RPMI7951 (cell line): Measurements from ENCODE around the gene S100PBP. TPM values are rescaled to one million over a fixed set of nuclear protein-coding genes. Genes with fewer than 3 reads are reported as not detected.
"Not testable (repeated sequence)": the region's sequence is repeated elsewhere in the genome, so short reads cannot be mapped to it uniquely, and the experiment has no call there.

ENCODE experiments used
- DNase-seq: peaks from one replicate; pipeline ENCODE4 v3.0.0-alpha.2; 2012; ENCODE audit warnings: low read depth
- total RNA-seq: library from RNA; depleted of rRNA; stranded (reverse); fragments of >200 nt; shearing (Covaris generic); gene quantifications from 2 replicates; pipeline ENCODE4 v1.2.3, GENCODE V29; 2014; rRNA removed

S100PBP gene
- total RNA-seq, 1 experiment from 2014 or later, result 24.4 TPM

GRCh38 chr1:32900371-32900955, 83.0 kb downstream of the S100PBP start:
- DNase-seq, result no peak

DNA sequence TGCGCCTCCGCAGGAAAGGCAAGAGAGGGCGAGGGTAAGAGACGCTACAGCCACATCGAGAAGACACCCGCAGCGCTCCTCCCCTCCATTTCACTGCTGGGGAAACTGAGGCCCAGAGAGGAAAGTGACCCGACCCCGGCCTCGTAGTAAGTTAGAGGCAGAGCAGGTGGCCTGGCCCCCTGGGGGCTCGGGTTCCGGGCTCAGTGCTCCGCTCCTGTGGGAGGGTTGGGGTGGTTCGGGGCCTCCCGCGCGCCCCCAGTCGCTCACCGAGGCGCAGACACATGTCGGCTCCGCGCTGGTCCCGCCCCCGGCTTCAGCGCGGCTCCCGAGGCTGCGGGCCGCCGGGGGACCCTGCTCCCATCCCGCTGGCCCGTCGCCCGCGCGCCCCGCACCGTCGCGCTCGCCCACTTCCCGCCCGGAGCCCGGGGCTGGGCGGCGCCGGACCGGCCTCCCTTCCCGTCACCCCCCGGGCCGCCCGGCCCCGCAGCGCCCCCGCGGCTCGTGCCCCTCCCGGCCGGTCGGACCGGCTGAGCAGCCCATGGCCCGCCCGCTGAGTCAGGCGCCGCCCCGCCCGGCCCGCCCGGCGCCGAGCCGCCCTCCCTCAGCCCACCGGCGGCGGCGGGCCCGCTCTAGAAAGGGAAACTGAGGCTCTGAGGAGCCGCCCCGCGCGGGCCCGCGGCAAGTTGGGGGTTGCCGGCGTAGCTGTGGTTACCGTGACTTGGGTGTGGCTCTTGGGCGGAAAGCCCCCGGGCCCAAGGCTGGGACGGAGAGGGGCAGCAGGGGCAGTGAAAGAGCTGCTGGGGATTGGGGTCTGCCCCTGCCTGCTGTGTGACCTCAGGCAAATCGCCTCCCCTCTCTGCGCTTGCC, 83.7 kb downstream of the S100PBP start, which contains the start of gene TMEM54:
Gene TMEM54 (minus strand): TSS at position 434 of the 867 bp plus-strand sequence. CDS start 151 bp downstream, at position 283.
- peak; percentile 56 for DNase-seq

GRCh38 chr1:32901823-32902534, 84.5 kb downstream of the S100PBP start:
- peak; percentile 23 for DNase-seq

- DNase-seq, result no peak
Measured at GRCh38 chr1:32902535-32902920, 85.1 kb downstream of the S100PBP start.

- no peak for DNase-seq
Measured at GRCh38 chr1:32903991-32904785, 86.7 kb downstream of the S100PBP start.

GRCh38 chr1:32904797-32905196, 87.3 kb downstream of the S100PBP start:
- no peak for DNase-seq

DNA sequence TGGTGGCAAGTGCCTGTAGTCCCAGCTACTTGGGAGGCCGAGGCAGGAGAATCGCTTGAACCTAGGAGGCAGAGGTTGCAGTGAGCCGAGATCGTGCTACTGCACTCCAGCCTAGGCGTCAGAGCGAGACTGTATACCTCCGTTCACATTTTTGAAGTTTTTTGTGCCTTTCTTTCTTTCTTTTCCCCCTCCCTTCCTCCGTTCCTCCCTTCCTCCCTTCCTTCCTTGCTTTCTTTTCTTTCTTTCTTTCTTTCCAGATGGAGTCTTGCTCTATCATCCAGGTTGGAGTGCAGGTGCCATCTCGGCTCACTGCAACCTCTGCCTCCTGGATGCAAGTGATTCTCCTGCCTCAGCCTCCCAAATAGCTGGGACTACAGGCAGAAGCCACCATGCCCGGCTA, 88.1 kb downstream of the S100PBP start:
- DNase-seq, result not testable (repeated sequence)

GRCh38 chr1:32906654-32907053, 89.2 kb downstream of the S100PBP start:
- no peak for DNase-seq

GRCh38 chr1:32907435-32907834, 90.0 kb downstream of the S100PBP start:
- DNase-seq, result peak; percentile 23

Other genes starting within 250 kb of the S100PBP start
- gene ZBTB8OS, start 167.1 kb upstream of the S100PBP start, total RNA-seq, result 62.4 and 83.5 TPM in 2 replicates
- 83.0 and 90.5 TPM in 2 replicates for gene RBBP4, start 166.4 kb upstream of the S100PBP start, total RNA-seq
- gene SYNC, start 114.9 kb upstream of the S100PBP start, total RNA-seq, result 20.5 and 21.5 TPM in 2 replicates
- gene YARS1, start 295 bp upstream of the S100PBP start, total RNA-seq, result 100 and 109 TPM in 2 replicates
- gene FNDC5, start 53.3 kb downstream of the S100PBP start, total RNA-seq, result 0.48 and 2.0 TPM in 2 replicates
- gene HPCA, start 68.8 kb downstream of the S100PBP start, total RNA-seq, result not detected in 2 replicates
- 110 and 148 TPM in 2 replicates for gene TMEM54, start 83.7 kb downstream of the S100PBP start, total RNA-seq
- gene RNF19B, start 147.2 kb downstream of the S100PBP start, total RNA-seq, result 9.8 and 10.3 TPM in 2 replicates
- 263 and 350 TPM in 2 replicates for gene AK2, start 219.2 kb downstream of the S100PBP start, total RNA-seq